ENCODE measurements around the gene HTRA3.
"Not testable (repeated sequence)": the region's sequence is repeated elsewhere in the genome, so short reads cannot be mapped to it uniquely, and the experiment has no call there.

HTRA3 gene

DNA sequence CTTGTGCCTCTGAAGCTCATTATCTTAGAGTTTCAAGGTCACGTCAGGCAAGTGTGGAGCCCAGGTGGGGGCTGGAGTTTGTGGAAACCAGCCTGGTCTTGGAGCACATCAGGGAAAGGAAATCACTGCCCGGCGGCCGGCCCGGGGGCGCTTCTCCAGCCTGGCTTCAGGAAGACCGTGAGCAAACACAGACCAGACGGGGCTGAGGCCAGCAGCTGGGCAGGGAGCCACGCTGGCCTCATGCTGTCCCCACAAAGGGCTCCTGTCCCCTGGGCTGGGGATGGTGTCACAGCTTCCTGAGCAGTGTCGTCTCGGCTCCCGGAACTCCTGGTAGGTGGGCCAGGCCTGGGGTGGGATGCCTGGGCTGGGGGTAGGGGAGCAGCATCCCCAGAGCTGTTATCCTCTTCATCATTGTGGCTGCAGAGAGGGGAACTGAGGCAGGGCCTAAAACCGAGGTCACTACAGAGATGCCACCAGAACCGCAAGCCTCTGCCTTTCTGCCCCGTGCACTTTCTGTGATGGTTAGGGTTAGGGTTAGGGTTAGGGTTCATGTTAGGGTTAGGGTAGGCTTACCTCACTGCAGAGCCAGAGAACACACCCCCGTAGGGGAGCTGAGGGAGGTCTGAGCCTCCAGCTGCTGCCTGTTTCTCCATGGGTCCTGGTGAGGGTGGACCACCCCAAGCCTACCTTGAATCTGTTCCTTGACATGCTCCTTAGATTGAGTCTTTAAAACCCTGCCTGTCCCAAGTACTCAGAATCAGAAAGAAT is 77.5 kb downstream of the HTRA3 start:
- DNase-seq = no peak

DNA sequence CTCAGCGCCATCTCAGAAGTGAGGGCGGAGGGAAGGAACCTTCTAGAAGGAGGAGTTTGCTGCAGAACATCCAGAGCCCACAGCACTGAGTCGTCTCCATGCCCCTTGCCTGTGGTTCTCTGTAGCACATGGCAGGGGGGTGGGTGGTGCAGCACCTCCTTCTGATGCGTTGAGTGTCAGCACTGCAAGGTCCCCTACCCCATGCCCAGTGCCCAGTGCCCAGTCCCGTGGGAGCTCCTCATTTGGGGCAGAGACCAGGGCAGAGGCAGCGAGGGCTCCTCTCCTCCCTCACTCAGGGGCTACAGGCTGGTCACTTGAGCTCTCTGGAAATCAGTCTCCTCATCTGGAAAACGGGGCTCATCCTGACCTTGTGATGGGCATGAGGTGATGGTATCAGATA is 78.1 kb downstream of the HTRA3 start:
- no peak for DNase-seq

DNA sequence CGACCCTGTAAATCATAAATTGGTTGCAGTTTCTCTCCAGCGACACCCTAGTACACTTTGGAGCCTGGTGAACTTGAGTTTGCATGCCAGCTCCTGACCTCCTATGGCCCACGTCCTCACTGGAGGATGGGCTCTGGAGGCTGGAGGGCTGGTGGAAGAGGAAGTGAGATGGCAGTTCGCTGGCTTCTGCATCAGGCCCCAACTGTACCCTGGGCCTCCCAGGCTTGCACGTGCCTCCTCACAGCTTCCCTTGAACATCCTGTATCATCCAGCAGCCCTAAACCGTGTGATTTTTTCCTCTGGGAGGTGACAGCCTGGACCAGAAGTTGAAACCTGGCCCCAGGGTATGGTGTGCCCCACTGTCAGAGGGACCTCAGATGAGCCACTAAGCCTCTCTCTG is 78.5 kb downstream of the HTRA3 start:
- peak; percentile 85 for DNase-seq

DNA sequence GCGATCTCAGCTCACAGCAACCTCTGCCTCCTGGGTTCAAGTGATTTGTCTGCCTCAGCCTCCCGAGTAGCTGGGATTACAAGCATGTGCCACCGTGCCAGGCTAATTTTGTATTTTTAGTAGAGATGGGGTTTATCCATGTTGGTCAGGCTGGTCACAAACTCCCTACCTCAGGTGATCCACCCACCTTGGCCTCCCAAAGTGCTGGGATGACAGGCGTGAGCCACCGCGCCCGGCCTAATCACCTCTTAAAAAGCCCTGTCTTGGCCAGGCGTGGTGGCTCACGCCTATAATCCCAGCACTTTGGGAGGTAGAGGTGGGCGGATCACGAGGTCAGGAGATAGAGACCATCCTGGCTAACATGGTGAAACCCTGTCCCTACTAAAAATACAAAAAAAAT is 79.7 kb downstream of the HTRA3 start:
- DNase-seq = not testable (repeated sequence)

- DNase-seq = no peak
These were observed 80.2 kb downstream of the HTRA3 start for GRCh38 chr4:8349664-8350236.

DNA sequence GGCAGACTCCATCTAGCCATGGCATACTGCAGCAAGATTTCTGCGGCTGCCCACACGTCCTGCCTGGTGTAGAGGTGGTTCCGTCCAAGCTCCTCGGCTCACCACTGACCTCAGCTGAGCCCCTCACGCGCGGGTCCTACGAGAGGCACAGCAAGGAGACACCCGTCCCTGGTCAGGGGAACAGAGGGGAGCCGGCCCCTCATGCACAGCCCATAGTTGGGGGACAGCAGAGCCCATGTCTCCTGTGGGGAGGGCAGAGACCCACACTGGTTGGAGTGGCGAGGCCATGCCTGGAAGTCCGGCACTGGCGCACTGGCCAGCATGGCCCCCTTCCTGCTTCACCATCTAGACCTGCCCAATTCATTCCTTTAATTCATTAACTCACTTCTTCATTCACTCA is 80.8 kb downstream of the HTRA3 start:
- DNase-seq = no peak

DNA sequence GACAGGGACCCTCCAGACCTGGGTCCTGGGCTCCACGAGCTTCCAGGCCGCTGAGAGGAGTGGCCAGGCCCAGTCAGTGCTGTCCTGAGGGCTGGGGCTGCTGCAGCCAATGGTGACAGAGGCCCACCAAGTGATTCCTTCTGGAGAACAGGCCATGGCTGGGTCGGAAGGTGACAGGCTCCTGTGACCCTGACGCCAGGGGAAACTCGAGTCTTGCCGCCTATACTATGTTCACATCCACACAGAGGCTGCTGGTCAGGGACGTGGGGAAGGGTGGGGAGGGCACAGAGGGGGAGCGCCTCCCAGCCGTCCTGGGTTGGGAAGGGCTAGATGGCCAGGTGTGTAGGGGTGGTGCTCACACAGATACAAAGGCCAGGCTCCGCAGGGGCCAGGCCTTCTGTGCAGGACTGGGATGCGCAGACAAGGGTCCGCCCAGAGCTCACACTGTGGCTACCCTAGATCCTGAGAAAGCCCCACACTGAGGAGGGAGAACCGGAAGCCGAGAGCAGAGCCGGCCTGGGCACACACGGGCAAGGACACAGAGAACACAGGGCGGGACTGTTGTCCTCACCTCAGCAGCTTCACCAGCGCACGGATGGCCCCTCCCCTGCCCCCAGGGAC is 81.4 kb downstream of the HTRA3 start:
- no peak for DNase-seq

DNA sequence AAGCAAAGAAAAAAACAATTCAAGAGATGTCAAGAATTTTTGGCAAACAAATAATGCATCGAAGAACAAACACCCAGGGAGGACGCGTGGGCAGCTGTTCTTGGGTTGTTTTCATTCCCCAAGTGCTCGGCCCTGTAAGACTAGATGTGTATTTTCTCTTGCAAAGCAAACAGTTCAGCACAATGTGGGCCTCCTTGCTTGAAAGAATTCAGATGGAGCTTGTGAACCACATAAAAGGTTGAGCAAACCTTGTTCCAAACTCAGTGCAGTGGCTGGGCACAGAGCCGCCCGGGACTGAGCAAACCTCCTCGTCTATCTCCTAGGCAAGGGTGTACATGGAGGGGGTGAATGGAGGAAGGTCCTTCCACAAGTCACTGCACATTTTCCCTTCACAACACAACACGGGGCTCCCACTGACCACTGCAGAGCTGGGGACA is 82.4 kb downstream of the HTRA3 start:
- no peak for DNase-seq

GRCh38 chr4:8352368-8353157 is 83.0 kb downstream of the HTRA3 start:
- DNase-seq = no peak

GRCh38 chr4:8353158-8353669 is 83.7 kb downstream of the HTRA3 start:
- no peak for DNase-seq

- peak; percentile 15 for DNase-seq
These were observed 84.4 kb downstream of the HTRA3 start for GRCh38 chr4:8353912-8354453.

GRCh38 chr4:8355306-8355705 is 85.8 kb downstream of the HTRA3 start:
- no peak for DNase-seq

DNA sequence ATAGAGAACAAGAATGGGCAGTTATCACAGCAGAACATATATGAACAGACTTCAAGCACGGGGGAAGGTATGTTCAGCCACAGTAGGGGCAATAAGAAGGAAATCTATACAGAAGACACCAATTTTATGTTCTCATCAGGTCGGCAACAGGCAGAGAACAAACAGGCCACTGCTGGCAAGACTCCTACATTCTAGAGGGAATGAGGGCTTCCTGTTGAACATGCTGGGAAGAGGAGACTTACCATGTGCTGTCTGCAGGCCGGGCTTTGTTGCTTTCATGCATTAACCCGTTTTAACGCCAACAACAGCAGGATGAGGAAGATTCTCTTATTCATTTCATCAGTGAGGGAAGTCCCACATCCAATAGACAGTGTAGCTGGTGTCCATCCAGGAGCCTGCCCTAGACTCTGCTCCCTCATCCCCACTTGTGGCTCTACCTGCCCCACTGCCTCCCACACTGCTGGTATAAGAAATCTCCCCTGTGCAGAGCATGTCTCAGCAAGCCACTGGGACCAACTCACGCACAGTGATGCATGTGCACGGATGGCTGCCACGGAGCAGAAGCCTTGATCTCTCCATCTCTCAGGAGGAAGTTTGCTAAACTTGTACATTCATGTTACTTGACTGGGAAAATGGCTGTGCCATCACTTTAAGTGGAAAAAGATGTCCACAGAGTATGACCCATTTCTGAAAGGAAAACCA is 86.5 kb downstream of the HTRA3 start:
- DNase-seq = no peak
